GM12874 (cell line): ENCODE results near the gene AK5.

ENCODE experiments used
- CTCF ChIP-seq: IDR thresholded peaks from 2 replicates; pipeline ENCODE4 v1.5.1; 2011; ENCODE audit warnings: low read depth, mild to moderate bottlenecking, control low read depth, low read length, moderate library complexity; ENCODE audit not compliant: insufficient read depth

The AK5 gene

GRCh38 chr1:77373702-77374101 is 91.9 kb downstream of the AK5 start:
- no peak for TF ChIP-seq CTCF

- TF ChIP-seq CTCF: no peak
These were observed 93.7 kb downstream of the AK5 start for GRCh38 chr1:77375541-77375940.

DNA sequence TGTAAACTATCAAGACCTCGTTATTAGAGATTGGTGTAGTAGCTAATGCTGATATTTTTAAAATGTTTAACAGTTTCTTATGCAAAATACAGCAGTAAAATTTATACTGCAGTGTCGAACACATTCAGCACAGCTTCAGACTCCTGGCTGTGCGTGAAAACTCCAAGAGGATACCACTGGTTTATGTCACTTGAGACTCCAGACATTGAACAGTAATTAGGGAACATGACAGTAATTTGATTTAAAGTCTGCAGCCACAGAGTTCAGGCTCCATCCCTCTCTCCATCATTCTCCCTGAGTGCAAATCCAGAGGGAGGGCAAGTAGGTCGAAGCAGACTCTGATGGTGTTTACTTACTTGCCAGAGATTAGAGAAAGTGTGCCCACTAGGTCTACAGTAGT is 94.2 kb downstream of the AK5 start:
- TF ChIP-seq CTCF: no peak

GRCh38 chr1:77378723-77379535 is 97.1 kb downstream of the AK5 start:
- TF ChIP-seq CTCF: no peak

DNA sequence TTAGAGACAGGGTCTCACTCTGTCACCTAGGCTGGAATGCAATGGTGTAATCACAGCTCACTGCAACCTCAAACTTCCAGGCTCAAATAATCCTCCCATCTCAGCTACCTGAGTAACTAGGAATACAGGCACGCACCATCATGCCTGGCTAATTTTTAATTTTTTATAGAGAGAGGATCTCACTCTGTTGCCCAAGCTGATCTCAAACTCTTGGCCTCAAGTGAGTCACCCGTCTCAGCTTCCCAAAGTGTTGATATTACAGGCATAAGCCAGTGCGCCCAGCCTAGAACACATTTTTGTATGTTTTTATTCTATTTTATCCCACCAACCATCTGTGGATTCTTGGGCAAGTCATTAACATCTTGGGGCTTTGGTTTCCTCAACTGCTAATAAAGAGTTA is 100.5 kb downstream of the AK5 start:
- no peak for TF ChIP-seq CTCF

DNA sequence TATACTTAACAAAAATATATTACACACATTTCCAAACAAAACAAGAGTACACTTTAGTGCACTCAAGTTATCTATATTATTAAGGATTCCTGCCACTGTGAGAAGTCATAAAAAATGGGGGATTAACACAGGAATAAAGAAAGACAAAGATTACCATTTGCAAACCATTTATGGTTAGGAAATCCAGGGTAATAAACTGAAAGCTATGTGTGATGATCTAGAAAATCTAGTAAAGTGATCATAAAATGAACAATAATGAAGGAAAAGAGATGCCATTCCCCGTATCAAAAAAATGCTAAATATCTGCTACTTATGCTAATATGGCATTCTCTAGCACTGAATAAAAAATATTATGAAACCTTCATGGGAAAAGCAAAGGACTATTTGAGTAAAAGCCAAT is 101.4 kb downstream of the AK5 start:
- no peak for TF ChIP-seq CTCF

- no peak for TF ChIP-seq CTCF
These were observed 103.7 kb downstream of the AK5 start for GRCh38 chr1:77385551-77385950.
